ENCODE data around the gene ADAMTS9.

DNA sequence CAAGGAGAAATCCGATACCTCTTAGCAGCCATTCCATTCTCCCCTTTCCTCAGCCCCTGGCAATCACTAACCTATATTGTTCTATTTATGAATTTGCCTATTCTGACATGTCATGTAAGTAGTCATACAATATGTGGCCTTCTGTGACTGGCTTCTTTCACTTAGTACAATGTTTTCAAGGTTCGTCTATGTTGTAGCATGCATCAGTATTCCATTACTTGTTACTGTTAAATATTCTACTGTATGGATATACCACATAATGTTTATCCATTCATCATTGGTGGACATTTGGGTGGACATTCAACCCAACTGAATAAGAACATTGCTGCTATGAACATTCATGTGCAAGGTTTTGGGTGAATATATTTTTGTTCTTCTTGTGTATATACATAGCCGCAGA is 23.4 kb downstream of the ADAMTS9 start:
- TF ChIP-seq, protein P1, sequence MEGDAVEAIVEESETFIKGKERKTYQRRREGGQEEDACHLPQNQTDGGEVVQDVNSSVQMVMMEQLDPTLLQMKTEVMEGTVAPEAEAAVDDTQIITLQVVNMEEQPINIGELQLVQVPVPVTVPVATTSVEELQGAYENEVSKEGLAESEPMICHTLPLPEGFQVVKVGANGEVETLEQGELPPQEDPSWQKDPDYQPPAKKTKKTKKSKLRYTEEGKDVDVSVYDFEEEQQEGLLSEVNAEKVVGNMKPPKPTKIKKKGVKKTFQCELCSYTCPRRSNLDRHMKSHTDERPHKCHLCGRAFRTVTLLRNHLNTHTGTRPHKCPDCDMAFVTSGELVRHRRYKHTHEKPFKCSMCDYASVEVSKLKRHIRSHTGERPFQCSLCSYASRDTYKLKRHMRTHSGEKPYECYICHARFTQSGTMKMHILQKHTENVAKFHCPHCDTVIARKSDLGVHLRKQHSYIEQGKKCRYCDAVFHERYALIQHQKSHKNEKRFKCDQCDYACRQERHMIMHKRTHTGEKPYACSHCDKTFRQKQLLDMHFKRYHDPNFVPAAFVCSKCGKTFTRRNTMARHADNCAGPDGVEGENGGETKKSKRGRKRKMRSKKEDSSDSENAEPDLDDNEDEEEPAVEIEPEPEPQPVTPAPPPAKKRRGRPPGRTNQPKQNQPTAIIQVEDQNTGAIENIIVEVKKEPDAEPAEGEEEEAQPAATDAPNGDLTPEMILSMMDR (IDR thresholded peaks at IDR 0.05) = no peak
- TF ChIP-seq POLR2A (IDR thresholded peaks at IDR 0.05) = no peak
